Liver (tissue), 3 donors: ENCODE measurements around the gene NUS1.

Experiments used
- EGR1 ChIP-seq, 2 donors: IDR thresholded peaks; 2 replicates each; pipeline ENCODE4 v1.6.1; 2016 to 2018; ENCODE audit warnings: antibody characterized with exemption in 2 of 2, low read depth in 2 of 2
- FOXA2 ChIP-seq: IDR thresholded peaks from 2 replicates; pipeline ENCODE4 v1.6.1; 2016; ENCODE audit warnings: antibody characterized with exemption
- GABPA ChIP-seq, 2 donors: IDR thresholded peaks in 1 of 2; conservative IDR thresholded peaks in 1 of 2; 2 replicates each; pipeline ENCODE4 v1.6.1; 2016; ENCODE audit warnings: antibody characterized with exemption in 2 of 2, mild to moderate bottlenecking in 1 of 2, moderate library complexity in 1 of 2
- TF ChIP-seq, protein P1 (sequence below): fragments of 150-350 bp; IDR thresholded peaks from 2 replicates; pipeline ENCODE4 v1.5.1; 2017; ENCODE audit warnings: improper control_type of control experiment, low read depth, low read length; ENCODE audit not compliant: missing input control
- TF ChIP-seq, protein P2 (sequence below): IDR thresholded peaks from 2 replicates; pipeline ENCODE4 v1.6.1; 2016; ENCODE audit warnings: antibody characterized with exemption
- TF ChIP-seq, protein P3 (sequence below): IDR thresholded peaks from 2 replicates; pipeline ENCODE4 v1.6.1; 2016; ENCODE audit warnings: antibody characterized with exemption
- TF ChIP-seq, protein P4 (sequence below): IDR thresholded peaks from 2 replicates; pipeline ENCODE4 v1.6.1; 2016; ENCODE audit warnings: antibody characterized with exemption, mild to moderate bottlenecking
- TF ChIP-seq, protein P5 (sequence below): IDR thresholded peaks from 2 replicates; pipeline ENCODE4 v1.6.1; 2016; ENCODE audit warnings: antibody characterized with exemption
- donor health status: healthy.
- donor health status: healthy.

DNA sequence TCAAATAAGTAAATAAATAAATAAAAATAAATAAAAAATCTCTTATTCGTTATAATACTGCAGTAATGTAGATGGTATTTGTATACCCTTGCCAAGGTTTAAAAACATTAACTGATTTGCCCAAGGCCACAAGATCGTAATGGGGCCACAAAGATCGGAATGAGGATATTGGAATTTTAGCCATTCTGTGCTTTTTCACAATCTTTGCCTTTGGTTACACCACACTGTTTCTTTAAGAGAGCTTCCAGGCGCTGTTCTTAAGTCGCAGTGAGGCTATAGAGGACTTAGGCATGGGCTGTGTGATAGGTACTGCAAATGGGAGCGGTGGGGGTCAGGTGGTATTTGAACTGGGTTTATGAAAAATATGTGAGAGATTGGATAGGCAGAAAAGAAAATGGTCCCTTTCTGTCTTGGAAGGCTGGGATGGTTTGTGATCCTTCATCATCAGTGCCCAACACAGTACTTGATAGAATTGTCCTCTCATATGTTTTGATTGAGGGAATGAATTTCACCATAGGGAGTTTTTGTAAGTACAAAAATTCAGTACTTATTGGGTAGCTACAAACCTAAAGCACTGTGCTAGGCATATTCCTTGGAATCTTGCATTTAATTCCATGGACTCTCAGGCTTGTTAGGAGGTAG lies 1.4 kb downstream of the NUS1 start:
- TF ChIP-seq EGR1 (IDR thresholded peaks at IDR 0.05; ENCODE audit: low read depth in 2 of 2) (no peak), FOXA2 (no peak), GABPA (IDR thresholded peaks at IDR 0.05 in 1 of 2, conservative IDR thresholded peaks at IDR 0.05 in 1 of 2) (no peak)
- TF ChIP-seq, protein P1, sequence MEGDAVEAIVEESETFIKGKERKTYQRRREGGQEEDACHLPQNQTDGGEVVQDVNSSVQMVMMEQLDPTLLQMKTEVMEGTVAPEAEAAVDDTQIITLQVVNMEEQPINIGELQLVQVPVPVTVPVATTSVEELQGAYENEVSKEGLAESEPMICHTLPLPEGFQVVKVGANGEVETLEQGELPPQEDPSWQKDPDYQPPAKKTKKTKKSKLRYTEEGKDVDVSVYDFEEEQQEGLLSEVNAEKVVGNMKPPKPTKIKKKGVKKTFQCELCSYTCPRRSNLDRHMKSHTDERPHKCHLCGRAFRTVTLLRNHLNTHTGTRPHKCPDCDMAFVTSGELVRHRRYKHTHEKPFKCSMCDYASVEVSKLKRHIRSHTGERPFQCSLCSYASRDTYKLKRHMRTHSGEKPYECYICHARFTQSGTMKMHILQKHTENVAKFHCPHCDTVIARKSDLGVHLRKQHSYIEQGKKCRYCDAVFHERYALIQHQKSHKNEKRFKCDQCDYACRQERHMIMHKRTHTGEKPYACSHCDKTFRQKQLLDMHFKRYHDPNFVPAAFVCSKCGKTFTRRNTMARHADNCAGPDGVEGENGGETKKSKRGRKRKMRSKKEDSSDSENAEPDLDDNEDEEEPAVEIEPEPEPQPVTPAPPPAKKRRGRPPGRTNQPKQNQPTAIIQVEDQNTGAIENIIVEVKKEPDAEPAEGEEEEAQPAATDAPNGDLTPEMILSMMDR = no peak
- TF ChIP-seq, protein P2, sequence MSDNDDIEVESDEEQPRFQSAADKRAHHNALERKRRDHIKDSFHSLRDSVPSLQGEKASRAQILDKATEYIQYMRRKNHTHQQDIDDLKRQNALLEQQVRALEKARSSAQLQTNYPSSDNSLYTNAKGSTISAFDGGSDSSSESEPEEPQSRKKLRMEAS = no peak
- TF ChIP-seq, protein P3, sequence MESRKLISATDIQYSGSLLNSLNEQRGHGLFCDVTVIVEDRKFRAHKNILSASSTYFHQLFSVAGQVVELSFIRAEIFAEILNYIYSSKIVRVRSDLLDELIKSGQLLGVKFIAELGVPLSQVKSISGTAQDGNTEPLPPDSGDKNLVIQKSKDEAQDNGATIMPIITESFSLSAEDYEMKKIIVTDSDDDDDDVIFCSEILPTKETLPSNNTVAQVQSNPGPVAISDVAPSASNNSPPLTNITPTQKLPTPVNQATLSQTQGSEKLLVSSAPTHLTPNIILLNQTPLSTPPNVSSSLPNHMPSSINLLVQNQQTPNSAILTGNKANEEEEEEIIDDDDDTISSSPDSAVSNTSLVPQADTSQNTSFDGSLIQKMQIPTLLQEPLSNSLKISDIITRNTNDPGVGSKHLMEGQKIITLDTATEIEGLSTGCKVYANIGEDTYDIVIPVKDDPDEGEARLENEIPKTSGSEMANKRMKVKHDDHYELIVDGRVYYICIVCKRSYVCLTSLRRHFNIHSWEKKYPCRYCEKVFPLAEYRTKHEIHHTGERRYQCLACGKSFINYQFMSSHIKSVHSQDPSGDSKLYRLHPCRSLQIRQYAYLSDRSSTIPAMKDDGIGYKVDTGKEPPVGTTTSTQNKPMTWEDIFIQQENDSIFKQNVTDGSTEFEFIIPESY = no peak
- TF ChIP-seq, protein P4, sequence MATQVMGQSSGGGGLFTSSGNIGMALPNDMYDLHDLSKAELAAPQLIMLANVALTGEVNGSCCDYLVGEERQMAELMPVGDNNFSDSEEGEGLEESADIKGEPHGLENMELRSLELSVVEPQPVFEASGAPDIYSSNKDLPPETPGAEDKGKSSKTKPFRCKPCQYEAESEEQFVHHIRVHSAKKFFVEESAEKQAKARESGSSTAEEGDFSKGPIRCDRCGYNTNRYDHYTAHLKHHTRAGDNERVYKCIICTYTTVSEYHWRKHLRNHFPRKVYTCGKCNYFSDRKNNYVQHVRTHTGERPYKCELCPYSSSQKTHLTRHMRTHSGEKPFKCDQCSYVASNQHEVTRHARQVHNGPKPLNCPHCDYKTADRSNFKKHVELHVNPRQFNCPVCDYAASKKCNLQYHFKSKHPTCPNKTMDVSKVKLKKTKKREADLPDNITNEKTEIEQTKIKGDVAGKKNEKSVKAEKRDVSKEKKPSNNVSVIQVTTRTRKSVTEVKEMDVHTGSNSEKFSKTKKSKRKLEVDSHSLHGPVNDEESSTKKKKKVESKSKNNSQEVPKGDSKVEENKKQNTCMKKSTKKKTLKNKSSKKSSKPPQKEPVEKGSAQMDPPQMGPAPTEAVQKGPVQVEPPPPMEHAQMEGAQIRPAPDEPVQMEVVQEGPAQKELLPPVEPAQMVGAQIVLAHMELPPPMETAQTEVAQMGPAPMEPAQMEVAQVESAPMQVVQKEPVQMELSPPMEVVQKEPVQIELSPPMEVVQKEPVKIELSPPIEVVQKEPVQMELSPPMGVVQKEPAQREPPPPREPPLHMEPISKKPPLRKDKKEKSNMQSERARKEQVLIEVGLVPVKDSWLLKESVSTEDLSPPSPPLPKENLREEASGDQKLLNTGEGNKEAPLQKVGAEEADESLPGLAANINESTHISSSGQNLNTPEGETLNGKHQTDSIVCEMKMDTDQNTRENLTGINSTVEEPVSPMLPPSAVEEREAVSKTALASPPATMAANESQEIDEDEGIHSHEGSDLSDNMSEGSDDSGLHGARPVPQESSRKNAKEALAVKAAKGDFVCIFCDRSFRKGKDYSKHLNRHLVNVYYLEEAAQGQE = no peak
- TF ChIP-seq, protein P5, sequence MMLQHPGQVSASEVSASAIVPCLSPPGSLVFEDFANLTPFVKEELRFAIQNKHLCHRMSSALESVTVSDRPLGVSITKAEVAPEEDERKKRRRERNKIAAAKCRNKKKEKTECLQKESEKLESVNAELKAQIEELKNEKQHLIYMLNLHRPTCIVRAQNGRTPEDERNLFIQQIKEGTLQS = no peak
